Prostate gland (tissue), 2 donors: ENCODE results near the gene GPR35. TPM values are rescaled to one million over a fixed set of nuclear protein-coding genes. Genes with fewer than 3 reads are reported as not detected.

ENCODE experiments used
- DNase-seq: peaks from one replicate; pipeline ENCODE4 v3.0.0-alpha.2; 2019; ENCODE audit warnings: low spot score
- H3K27ac ChIP-seq, 2 donors: fragments of 200-600 bp; sonication (generic); 2 replicates each; pipeline ENCODE4 v1.5.1; 2017 to 2019
- H3K27me3 ChIP-seq: fragments of 200-600 bp; sonication (generic); replicated peaks from 2 replicates; pipeline ENCODE4 v1.5.1; 2019; ENCODE audit not compliant: insufficient read depth
- H3K36me3 ChIP-seq, 2 donors: fragments of 200-600 bp; sonication (generic); 1 replicate in 1 of 2; 2 replicates in 1 of 2; pipeline versions ENCODE4 v1.5.1 to v1.8.1; 2017 to 2019
- H3K4me1 ChIP-seq: fragments of 200-600 bp; sonication (generic); replicated peaks from 2 replicates; pipeline ENCODE4 v1.5.1; 2019
- H3K4me3 ChIP-seq, 2 donors: fragments of 200-600 bp; sonication (generic); 2 replicates each; pipeline ENCODE4 v1.5.1; 2017 to 2019
- H3K9me3 ChIP-seq: fragments of 200-600 bp; sonication (generic); 2 replicates; pipeline ENCODE4 v1.5.1; 2017
- POLR2A ChIP-seq: fragments of 450-650 bp; IDR thresholded peaks from one replicate; pipeline ENCODE4 v1.6.1; 2016; ENCODE audit warnings: antibody characterized with exemption, mild to moderate bottlenecking
- POLR2AphosphoS5 ChIP-seq: sonication (generic); formaldehyde crosslinking; IDR thresholded peaks from one replicate; pipeline ENCODE4 v1.6.1; 2017; ENCODE audit warnings: antibody characterized with exemption
- WGBS: methylation state at CpG from one replicate; pipeline ENCODE4 v1.1.5; 2018; 5-methylcytosine and 5-hydroxymethylcytosine counted together
- intact Hi-C: fragments of 100-400 bp; cut with DNase I; formaldehyde crosslinking; loops from one replicate; pipeline ENCODE4 v1.14.2; 2022
- total RNA-seq, 2 donors: library from RNA; depleted of rRNA; stranded (reverse); fragments of >200 nt; gene quantifications; one replicate each; pipeline ENCODE4 v1.1.0, GENCODE V29; 2016
- TF ChIP-seq, protein P1 (sequence below), 4 experiments: fragments of 200-600 bp in 2 of 4; fragments of 450-650 bp in 2 of 4; sonication (generic) in 2 of 4; IDR thresholded peaks; 1 replicate in 3 of 4; 2 replicates in 1 of 4; pipeline ENCODE4 v1.5.1; 2016 to 2019; ENCODE audit warnings: antibody characterized with exemption in 4 of 4, mild to moderate bottlenecking in 2 of 4, moderate library complexity in 2 of 4

GPR35 gene
- total RNA-seq, 2 donors from 2014 or later: 3.3 to 4.6 TPM

DNA sequence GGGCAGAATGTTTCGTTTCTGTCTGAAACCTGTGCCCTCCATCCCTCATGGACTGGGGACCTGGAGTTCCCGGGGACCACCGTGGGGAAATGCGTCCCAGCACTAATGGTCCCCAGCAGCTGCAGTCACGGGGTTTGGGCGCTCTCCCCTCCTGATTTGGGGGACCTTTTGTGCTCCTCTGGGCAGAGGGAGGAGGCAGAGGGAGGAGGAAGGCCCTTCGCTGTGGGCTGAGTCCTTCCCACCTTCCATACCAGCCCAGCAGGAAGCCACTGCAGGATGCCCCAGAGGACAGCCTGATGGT, 3.2 kb downstream of the GPR35 start:
- Histone ChIP-seq H3K27ac (no peak overlapping the region), H3K4me3 (no peak overlapping the region), H3K36me3 (no peaks in the 10 kb centered on the region), H3K9me3 (no peaks in the 10 kb centered on the region), H3K27me3 (no peaks in the 10 kb centered on the region), H3K4me1 (no peaks in the 10 kb centered on the region)
- no peak for TF ChIP-seq POLR2AphosphoS5
- TF ChIP-seq, protein P1, sequence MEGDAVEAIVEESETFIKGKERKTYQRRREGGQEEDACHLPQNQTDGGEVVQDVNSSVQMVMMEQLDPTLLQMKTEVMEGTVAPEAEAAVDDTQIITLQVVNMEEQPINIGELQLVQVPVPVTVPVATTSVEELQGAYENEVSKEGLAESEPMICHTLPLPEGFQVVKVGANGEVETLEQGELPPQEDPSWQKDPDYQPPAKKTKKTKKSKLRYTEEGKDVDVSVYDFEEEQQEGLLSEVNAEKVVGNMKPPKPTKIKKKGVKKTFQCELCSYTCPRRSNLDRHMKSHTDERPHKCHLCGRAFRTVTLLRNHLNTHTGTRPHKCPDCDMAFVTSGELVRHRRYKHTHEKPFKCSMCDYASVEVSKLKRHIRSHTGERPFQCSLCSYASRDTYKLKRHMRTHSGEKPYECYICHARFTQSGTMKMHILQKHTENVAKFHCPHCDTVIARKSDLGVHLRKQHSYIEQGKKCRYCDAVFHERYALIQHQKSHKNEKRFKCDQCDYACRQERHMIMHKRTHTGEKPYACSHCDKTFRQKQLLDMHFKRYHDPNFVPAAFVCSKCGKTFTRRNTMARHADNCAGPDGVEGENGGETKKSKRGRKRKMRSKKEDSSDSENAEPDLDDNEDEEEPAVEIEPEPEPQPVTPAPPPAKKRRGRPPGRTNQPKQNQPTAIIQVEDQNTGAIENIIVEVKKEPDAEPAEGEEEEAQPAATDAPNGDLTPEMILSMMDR (IDR thresholded peaks at IDR 0.05): no peak
- no peak for DNase-seq
- intact Hi-C loops: no loop called here
- 72% methylated on average over 7 of the region's 7 CpGs for WGBS

DNA sequence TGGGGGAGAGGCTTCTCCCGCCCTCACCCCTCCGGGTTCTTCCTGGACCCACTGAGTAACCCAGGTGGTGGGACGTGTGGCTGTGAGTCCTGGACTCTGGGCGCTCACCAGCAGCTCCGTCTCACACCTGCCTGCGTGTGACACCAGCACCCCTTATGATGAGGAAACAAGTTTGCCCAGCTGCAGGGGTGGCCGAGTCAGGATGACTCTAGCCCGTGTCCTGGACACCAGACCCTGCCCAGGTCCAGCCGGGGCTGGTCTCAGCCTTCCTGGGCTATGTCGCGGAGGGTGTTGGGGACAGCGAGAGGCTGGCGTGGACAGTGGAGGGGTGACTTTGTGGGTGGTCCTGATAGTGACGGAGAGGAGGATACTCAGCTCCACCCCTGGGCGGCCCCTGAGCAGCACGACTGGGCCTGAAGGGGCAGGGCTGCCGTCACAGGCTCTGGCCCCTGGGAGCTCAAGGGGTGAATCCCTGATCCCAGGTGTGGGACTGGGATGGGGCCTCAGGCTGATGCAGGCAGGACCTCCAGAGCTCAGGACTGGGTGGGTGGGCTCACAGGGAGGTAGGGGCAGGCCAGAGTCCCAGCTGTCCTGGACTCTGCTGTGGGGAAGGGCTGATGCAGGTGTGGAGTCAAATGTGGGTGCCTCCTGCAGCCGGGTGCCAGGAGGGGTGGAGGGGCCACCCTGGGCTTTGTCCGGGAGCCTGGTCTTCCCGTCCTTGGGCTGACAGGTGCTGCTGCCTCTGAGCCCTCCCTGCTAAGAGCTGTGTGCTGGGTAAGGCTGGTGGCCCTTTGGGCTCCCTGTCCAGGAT, 3.7 kb downstream of the GPR35 start:
- Histone ChIP-seq H3K27ac (no peak overlapping the region), H3K4me3 (no peak overlapping the region), H3K9me3 (no peaks in the 10 kb centered on the region), H3K4me1 (no peaks in the 10 kb centered on the region), H3K27me3 (no peaks in the 10 kb centered on the region), H3K36me3 (no peaks in the 10 kb centered on the region)
- DNase-seq: no peak
- intact Hi-C loops: no loop called here
- WGBS: 67% methylated on average over 15 of the region's 20 CpGs
- TF ChIP-seq, protein P1 (IDR thresholded peaks at IDR 0.05): no peak
- TF ChIP-seq POLR2A: no peak
- no peak for TF ChIP-seq POLR2AphosphoS5

DNA sequence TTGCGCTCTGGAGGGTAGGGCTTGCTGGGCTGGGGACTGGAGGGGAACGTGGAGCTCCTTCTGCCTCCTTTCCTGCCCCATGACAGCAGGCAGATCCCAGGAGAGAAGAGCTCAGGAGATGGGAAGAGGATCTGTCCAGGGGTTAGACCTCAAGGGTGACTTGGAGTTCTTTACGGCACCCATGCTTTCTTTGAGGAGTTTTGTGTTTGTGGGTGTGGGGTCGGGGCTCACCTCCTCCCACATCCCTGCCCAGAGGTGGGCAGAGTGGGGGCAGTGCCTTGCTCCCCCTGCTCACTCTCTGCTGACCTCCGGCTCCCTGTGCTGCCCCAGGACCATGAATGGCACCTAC, 4.3 kb downstream of the GPR35 start:
- no peak for DNase-seq
- no peak overlapping the region for H3K27ac ChIP-seq

DNA sequence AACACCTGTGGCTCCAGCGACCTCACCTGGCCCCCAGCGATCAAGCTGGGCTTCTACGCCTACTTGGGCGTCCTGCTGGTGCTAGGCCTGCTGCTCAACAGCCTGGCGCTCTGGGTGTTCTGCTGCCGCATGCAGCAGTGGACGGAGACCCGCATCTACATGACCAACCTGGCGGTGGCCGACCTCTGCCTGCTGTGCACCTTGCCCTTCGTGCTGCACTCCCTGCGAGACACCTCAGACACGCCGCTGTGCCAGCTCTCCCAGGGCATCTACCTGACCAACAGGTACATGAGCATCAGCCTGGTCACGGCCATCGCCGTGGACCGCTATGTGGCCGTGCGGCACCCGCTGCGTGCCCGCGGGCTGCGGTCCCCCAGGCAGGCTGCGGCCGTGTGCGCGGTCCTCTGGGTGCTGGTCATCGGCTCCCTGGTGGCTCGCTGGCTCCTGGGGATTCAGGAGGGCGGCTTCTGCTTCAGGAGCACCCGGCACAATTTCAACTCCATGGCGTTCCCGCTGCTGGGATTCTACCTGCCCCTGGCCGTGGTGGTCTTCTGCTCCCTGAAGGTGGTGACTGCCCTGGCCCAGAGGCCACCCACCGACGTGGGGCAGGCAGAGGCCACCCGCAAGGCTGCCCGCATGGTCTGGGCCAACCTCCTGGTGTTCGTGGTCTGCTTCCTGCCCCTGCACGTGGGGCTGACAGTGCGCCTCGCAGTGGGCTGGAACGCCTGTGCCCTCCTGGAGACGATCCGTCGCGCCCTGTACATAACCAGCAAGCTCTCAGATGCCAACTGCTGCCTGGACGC, 4.9 kb downstream of the GPR35 start:
- 93% methylated on average over 44 of the region's 50 CpGs for WGBS
- DNase-seq: no peak
- no peaks in the 10 kb centered on the region for H3K9me3 ChIP-seq
- intact Hi-C loops: no loop called here
- no peaks in the 10 kb centered on the region for H3K4me1 ChIP-seq
- TF ChIP-seq POLR2AphosphoS5 (no peak), POLR2A (no peak)
- TF ChIP-seq, protein P1 (IDR thresholded peaks at IDR 0.05): no peak
- no peak overlapping the region for H3K4me3 ChIP-seq
- no peaks in the 10 kb centered on the region for H3K36me3 ChIP-seq
- H3K27ac ChIP-seq: no peak overlapping the region
- H3K27me3 ChIP-seq: no peaks in the 10 kb centered on the region

More for the DNA sequence above, 4.3 kb downstream of the GPR35 start:
- H3K27me3 ChIP-seq: no peaks in the 10 kb centered on the region
- no peaks in the 10 kb centered on the region for H3K36me3 ChIP-seq
- intact Hi-C loops: no loop called here
- H3K9me3 ChIP-seq: no peaks in the 10 kb centered on the region
- H3K4me1 ChIP-seq: no peaks in the 10 kb centered on the region
- 77% methylated on average over 5 of the region's 5 CpGs for WGBS
- H3K4me3 ChIP-seq: no peak overlapping the region
- no peak for TF ChIP-seq POLR2A

DNA sequence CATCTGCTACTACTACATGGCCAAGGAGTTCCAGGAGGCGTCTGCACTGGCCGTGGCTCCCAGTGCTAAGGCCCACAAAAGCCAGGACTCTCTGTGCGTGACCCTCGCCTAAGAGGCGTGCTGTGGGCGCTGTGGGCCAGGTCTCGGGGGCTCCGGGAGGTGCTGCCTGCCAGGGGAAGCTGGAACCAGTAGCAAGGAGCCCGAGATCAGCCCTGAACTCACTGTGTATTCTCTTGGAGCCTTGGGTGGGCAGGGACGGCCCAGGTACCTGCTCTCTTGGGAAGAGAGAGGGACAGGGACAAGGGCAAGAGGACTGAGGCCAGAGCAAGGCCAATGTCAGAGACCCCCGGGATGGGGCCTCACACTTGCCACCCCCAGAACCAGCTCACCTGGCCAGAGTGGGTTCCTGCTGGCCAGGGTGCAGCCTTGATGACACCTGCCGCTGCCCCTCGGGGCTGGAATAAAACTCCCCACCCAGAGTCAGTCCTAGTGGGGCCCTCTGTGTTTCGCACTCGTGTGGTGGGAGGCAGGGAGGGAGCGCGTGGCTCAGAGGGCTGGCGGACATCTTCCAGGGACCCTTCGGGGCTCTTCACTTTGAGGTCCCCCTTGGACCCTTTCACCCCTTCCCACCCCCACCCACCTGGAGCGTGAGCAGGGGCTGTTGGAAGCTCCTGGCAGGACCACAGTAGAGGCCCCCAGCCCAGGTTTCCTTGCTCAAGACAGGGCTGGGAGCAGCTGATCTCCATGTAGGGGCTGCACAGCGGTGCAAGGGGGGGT, 5.7 kb downstream of the GPR35 start:
- Histone ChIP-seq H3K4me3 (no peak overlapping the region), H3K36me3 (no peaks in the 10 kb centered on the region), H3K4me1 (no peaks in the 10 kb centered on the region), H3K27me3 (no peaks in the 10 kb centered on the region), H3K9me3 (no peaks in the 10 kb centered on the region), H3K27ac (no peak overlapping the region)
- WGBS: 96% methylated on average over 21 of the region's 21 CpGs
- no peak for DNase-seq
- intact Hi-C loops: no loop called here
- TF ChIP-seq POLR2AphosphoS5 (no peak), POLR2A (no peak)
- TF ChIP-seq, protein P1 (IDR thresholded peaks at IDR 0.05): no peak
